GM18951 (cell line): ENCODE measurements around the gene NTHL1.

Source experiments
- POLR2A ChIP-seq: IDR thresholded peaks from 4 replicates; pipeline ENCODE4 v1.6.1; 2011; ENCODE audit warnings: mild to moderate bottlenecking; ENCODE audit not compliant: insufficient read length, insufficient read depth; ENCODE audit errors: extremely low read depth
- in situ Hi-C: fragments of 300-500 bp; cut with MboI; formaldehyde crosslinking; loops from one replicate; pipeline ENCODE4 v1.12.0; 2022; ENCODE audit warnings: low sequenced_read_pairs, mixed read lengths, inconsistent platforms; ENCODE audit not compliant: unreplicated experiment

The NTHL1 gene

GRCh38 chr16:2048116-2048543, 496 bp upstream of the NTHL1 start:
- no peak for TF ChIP-seq POLR2A
- in situ Hi-C loops: no loop called here

- no peak for TF ChIP-seq POLR2A
- in situ Hi-C loops: no loop called here
Observed at GRCh38 chr16:2046893-2047329, 723 bp downstream of the NTHL1 start.

GRCh38 chr16:2045965-2046892, 1.4 kb downstream of the NTHL1 start:
- TF ChIP-seq POLR2A: no peak
- in situ Hi-C loops: no loop called here

GRCh38 chr16:2044541-2044940, 3.1 kb downstream of the NTHL1 start:
- no peak for TF ChIP-seq POLR2A
- in situ Hi-C loops: no loop called here

- in situ Hi-C loops: no loop called here
- TF ChIP-seq POLR2A: no peak
Observed at GRCh38 chr16:2043667-2044451, 3.8 kb downstream of the NTHL1 start.

DNA sequence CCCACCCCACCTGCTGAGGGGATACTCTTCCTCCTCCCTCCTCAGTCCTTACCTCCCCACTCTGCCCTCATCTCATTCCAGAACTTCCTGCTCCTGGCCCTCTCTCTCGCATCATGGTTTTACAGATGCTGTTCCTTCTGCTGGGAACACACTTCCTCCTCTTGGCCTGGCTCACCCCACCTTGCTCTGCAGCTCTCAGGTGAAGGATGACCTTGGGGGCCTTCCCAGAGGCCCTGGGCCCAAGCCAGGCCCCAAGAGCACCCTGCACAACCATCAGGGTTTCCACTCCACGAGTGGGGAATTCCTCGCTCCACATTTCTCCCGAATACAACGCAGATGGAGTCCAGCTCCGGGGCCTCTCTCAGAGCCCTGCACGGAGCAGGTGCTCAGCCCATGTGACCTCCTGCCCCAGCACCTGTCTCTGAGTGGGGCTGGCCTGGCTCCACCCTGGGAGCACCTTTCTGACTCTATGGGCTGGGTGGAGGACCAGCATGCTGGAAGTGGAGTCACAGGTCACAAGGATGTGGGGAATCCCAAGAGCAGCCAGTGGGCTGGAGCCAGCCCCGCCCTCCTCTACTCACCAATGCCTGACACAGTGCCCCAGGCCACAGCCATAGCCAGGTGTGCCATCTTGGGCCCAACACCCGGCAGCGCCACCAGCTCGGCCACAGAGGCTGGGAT, 4.5 kb downstream of the NTHL1 start:
- no peak for TF ChIP-seq POLR2A
- in situ Hi-C loops: no loop called here

DNA sequence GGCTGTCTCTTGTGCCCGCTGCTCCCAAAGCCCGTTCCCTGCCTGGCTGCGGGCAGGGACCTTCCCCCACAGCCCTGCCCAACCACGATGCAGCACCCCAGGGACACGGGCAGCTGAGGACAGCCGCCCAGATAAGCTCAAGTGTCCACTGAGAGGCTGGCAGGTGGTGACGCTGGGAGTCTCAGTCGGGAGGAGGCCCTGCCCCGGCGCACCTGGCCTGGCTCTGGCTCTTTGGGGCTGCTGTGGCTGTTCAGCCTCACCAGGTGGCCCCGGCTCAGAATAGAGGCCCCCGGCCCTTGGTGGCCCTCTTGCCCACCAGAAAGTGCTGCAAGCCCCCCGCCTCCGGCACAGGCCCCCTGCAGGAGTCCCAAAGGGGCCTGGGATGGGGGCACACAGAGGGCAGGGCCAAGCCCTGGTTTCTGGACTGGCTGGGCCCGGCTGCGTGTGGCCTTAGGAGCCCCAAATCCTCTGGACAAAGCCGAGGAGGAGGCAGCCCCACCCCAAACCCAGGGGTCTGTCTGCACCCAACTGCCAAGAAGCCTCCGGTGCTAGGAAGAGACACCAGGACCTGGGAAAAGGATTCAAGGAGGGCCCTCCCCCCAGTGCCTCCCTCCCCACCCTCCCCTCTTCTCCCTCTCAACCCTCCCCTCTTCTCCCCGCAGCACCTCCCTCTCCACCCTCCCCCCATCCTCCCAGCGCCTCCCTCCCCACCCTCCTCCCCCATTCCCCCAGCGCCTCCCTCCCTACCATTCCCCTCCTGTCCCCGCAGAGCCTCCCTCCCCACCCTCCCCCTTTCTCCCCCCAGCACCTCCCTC, 5.3 kb downstream of the NTHL1 start:
- no peak for TF ChIP-seq POLR2A
- in situ Hi-C loops: no loop called here

DNA sequence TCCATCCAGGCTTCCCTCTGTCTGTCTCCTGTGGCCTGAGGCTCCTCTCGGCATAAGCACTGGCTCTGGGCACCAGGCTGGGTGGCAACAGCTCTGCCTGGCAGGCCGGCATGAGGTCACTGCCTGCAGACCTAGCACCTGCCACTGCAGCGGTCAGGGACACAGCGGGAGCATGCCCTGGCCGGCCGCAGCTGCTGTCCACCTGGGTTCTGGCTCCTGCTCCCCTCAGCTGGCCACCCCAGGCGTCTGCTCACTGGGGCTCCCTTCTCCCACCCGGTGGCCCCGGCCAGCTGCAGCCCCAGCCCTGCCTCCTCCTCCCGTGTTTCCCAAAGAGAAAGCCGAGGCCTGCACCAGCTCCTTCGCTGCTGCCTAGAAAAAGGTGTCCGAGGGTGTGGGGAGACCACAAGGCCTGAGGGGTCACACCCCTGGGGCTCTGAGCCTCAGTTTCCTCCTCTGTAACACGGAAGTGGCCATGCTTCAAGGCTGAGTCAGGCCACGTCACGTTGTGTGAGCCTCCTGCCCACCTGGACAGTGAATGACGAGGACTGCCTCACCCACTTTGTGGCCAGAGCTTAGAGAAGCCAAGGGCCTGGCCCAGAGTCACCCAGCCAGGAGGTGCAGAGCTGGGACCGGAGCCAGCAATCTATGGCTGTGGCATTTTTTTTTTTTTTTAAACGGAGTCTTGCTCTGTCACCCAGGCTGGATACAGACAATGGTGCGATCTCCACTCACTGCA, 6.7 kb downstream of the NTHL1 start:
- TF ChIP-seq POLR2A: no peak
- in situ Hi-C loops: no loop called here

DNA sequence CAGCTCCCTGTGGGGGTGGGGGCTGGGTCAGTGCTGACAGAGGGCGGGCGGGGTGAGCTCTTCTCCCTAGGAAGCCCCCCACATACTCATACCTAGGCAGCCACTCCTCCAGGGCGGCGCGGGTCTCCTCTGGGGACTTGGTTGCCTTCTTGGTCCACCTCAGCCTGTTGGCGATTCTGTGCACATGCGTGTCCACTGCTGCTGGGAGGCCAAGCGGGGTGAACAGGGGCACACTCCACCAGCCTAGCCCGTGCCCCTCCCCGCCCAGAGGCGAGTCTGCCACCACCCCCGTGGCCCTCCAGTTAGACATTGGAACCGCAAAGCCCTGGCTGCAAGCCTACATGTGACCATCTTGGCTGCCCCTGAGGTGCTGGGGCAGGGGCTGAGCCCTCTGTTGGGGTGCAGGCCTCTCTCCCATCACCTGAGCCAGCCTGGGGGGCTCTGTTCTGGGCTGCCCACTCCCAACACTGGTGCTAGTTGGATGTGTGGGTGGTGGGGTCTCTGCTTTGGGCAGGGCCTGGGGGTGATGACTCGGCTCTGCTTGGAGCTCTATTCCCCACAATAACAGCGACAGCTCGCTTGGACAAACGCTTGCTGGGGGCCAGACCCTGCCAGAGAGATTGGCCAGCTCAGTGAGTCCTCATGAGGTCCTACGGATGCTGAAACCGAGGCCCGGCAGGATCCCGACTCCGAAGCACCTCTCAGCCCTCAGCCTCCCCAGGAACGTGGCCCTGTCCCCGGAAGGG, 7.4 kb downstream of the NTHL1 start:
- in situ Hi-C loops: no loop called here
- no peak for TF ChIP-seq POLR2A

GRCh38 chr16:2039274-2040031, 8.2 kb downstream of the NTHL1 start:
- in situ Hi-C loops: no loop called here
- no peak for TF ChIP-seq POLR2A
